OCI-LY3 (cell line): ENCODE measurements around the gene ANKRD13A.

Source experiments
- CTCF ChIP-seq: fragments of 200-600, 300-600 bp; sonication (generic); IDR thresholded peaks from 2 replicates; pipeline ENCODE4 v1.5.1; 2014; ENCODE audit warnings: antibody characterized with exemption, low read length, low read depth
- EZH2phosphoT487 ChIP-seq: fragments of 200-600 bp; shearing (Covaris generic); IDR thresholded peaks from 2 replicates; pipeline ENCODE4 v1.6.1; 2018; ENCODE audit warnings: antibody characterized with exemption, mixed run types, low read depth

- no peak for TF ChIP-seq CTCF
- no peak for TF ChIP-seq EZH2phosphoT487
Observed at GRCh38 chr12:110007881-110008280, 8.7 kb downstream of the ANKRD13A start.
